OCI-LY1 (cell line): ENCODE measurements around the gene FLT3.

Experiments
- H2AFZ ChIP-seq: fragments of 200-600 bp; sonication (generic), shearing (Covaris generic); 2 replicates; pipeline ENCODE4 v1.6.0; 2014; ENCODE audit warnings: antibody characterized with exemption, mild to moderate bottlenecking, low read length
- H3F3A ChIP-seq: fragments of 200-600 bp; sonication (generic), shearing (Covaris generic); 2 replicates; pipeline ENCODE4 v1.6.0; 2014; ENCODE audit warnings: mild to moderate bottlenecking, antibody characterized with exemption, low read length, moderate library complexity; ENCODE audit not compliant: insufficient read depth
- H3K27ac ChIP-seq: fragments of 200-600 bp; sonication (generic); 2 replicates; pipeline ENCODE4 v1.5.1; 2014; ENCODE audit warnings: low read length, mixed run types, mild to moderate bottlenecking, low read depth; ENCODE audit not compliant: poor library complexity, severe bottlenecking
- H3K27me3 ChIP-seq: fragments of 200-600 bp; sonication (generic); 2 replicates; pipeline ENCODE4 v1.6.0; 2014; ENCODE audit warnings: antibody characterized with exemption, mild to moderate bottlenecking, low read length, moderate library complexity; ENCODE audit not compliant: insufficient read depth
- H3K36me3 ChIP-seq: fragments of 200-600 bp; sonication (generic); 2 replicates; pipeline ENCODE4 v1.6.1; 2014; ENCODE audit warnings: mild to moderate bottlenecking, antibody characterized with exemption, low read length, moderate library complexity, mixed read lengths; ENCODE audit not compliant: insufficient read depth
- H3K4me1 ChIP-seq: fragments of 200-600 bp; sonication (generic); 2 replicates; pipeline ENCODE4 v1.5.1; 2014; ENCODE audit warnings: mild to moderate bottlenecking, low read length, moderate library complexity; ENCODE audit not compliant: insufficient read depth, severe bottlenecking
- H3K4me2 ChIP-seq: fragments of 200-600 bp; sonication (generic), shearing (Covaris generic); 2 replicates; pipeline ENCODE4 v1.6.1; 2014; ENCODE audit warnings: low read length
- H3K4me3 ChIP-seq: fragments of 200-600 bp; sonication (generic); 2 replicates; pipeline ENCODE4 v1.5.1; 2014; ENCODE audit warnings: low read length, low read depth, mild to moderate bottlenecking, mixed read lengths; ENCODE audit not compliant: poor library complexity, severe bottlenecking
- H3K79me2 ChIP-seq: fragments of 200-600 bp; shearing (Covaris generic); 2 replicates; pipeline ENCODE4 v1.6.1; 2016; ENCODE audit warnings: mixed run types, low read length, mixed read lengths; ENCODE audit not compliant: insufficient read depth
- H3K9ac ChIP-seq: fragments of 200-600 bp; sonication (generic), shearing (Covaris generic); 2 replicates; pipeline ENCODE4 v1.6.1; 2014; ENCODE audit warnings: mild to moderate bottlenecking, low read length, mixed read lengths
- H3K9me2 ChIP-seq: fragments of 200-600 bp; sonication (generic), shearing (Covaris generic); 2 replicates; pipeline ENCODE4 v1.6.1; 2014; ENCODE audit warnings: low read depth, mild to moderate bottlenecking, low read length, mixed read lengths
- H3K9me3 ChIP-seq: fragments of 200-600 bp; shearing (Covaris generic); 2 replicates; pipeline ENCODE4 v1.6.1; 2014; ENCODE audit warnings: low read length, mixed read lengths
- H4K20me1 ChIP-seq: fragments of 200-600 bp; sonication (generic), shearing (Covaris generic); 2 replicates; pipeline ENCODE4 v1.6.0; 2016; ENCODE audit warnings: mild to moderate bottlenecking, low read length; ENCODE audit not compliant: insufficient read depth
- EZH2 ChIP-seq: fragments of 200-600 bp; sonication (generic), shearing (Covaris generic); IDR thresholded peaks from 2 replicates; pipeline ENCODE4 v1.8.0; 2017; ENCODE audit warnings: borderline replicate concordance, mixed run types, mild to moderate bottlenecking, antibody characterized with exemption, low read length, moderate library complexity, mixed read lengths
- TF ChIP-seq, protein P1 (sequence below): fragments of 200-600 bp; sonication (generic), shearing (Covaris generic); IDR thresholded peaks from 2 replicates; pipeline ENCODE4 v1.5.1; 2017; ENCODE audit warnings: mild to moderate bottlenecking, antibody characterized with exemption, low read length, moderate library complexity, mixed read lengths

Gene FLT3

DNA sequence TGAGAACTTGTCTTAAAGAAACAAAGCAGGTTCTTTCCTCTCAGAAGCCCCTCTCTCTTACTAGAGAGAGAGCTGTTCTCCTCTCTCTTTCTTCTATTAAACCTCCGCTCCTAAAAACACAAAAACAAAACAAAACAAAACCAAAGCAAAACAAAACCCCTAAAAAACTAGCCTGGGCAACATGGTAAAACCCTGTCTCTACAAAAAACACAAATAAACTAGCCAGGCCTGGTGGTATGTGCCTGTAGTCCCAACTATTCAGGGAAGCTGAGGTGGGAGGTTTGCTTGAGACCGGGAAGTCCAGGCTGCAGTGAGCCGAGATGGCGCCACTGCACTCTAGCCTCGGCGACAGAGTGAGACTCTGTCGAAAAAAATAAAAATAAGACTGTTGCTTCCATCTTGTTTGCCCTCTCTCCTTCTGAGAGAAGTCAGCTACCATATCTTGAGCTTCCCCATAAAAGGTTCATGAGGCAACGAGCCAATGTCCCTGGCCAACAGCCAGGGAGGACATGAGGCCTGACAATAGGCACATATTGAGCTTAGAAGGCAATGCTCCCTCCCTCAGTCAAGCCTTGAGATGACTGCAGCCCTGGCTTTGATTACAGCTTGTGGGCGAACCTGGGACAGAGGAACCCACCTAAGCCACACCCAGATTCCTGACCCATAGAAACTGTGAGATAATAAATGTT is 17.5 kb upstream of the FLT3 start:
- Histone ChIP-seq H3K79me2 (no peaks in the 10 kb centered on the region), H3K9ac (no peak overlapping the region), H3K36me3 (no peaks in the 10 kb centered on the region), H3F3A (no peaks in the 10 kb centered on the region), H3K9me3 (no peaks in the 10 kb centered on the region), H3K27ac (no peak overlapping the region), H3K4me1 (no peaks in the 10 kb centered on the region), H3K4me3 (no peak overlapping the region), H2AFZ (no peak overlapping the region), H3K27me3 (no peaks in the 10 kb centered on the region), H3K4me2 (no peak overlapping the region), H4K20me1 (no peaks in the 10 kb centered on the region), H3K9me2 (no peaks in the 10 kb centered on the region)
- TF ChIP-seq, protein P1, sequence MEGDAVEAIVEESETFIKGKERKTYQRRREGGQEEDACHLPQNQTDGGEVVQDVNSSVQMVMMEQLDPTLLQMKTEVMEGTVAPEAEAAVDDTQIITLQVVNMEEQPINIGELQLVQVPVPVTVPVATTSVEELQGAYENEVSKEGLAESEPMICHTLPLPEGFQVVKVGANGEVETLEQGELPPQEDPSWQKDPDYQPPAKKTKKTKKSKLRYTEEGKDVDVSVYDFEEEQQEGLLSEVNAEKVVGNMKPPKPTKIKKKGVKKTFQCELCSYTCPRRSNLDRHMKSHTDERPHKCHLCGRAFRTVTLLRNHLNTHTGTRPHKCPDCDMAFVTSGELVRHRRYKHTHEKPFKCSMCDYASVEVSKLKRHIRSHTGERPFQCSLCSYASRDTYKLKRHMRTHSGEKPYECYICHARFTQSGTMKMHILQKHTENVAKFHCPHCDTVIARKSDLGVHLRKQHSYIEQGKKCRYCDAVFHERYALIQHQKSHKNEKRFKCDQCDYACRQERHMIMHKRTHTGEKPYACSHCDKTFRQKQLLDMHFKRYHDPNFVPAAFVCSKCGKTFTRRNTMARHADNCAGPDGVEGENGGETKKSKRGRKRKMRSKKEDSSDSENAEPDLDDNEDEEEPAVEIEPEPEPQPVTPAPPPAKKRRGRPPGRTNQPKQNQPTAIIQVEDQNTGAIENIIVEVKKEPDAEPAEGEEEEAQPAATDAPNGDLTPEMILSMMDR: no peak
- TF ChIP-seq EZH2: no peak

DNA sequence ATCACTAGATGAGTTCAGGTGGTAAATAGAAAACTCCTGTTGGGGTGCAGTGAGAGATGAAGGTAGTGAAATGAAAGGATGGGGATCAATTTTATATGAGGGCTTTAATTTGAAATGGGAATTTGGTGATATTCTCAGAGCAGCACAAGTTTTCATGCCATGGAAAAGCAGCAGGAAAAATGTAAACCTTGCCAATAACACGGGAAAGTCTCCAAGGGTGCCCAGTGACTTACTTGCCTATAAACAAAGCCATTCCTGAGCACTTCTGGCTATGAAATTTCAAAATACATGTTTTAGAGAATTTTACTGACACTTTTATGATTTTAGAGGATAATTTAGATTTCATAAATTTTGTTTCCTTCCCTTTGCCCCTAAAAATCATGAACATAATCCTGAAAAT is 16.4 kb upstream of the FLT3 start:
- Histone ChIP-seq H3K4me1 (no peaks in the 10 kb centered on the region), H2AFZ (no peak overlapping the region), H3K4me3 (no peak overlapping the region), H3K79me2 (no peaks in the 10 kb centered on the region), H3K4me2 (no peak overlapping the region), H3K36me3 (no peaks in the 10 kb centered on the region), H3K9me3 (no peaks in the 10 kb centered on the region), H3K27ac (no peak overlapping the region), H3F3A (no peaks in the 10 kb centered on the region), H3K9me2 (no peaks in the 10 kb centered on the region), H3K9ac (no peak overlapping the region), H3K27me3 (no peaks in the 10 kb centered on the region), H4K20me1 (no peaks in the 10 kb centered on the region)
- TF ChIP-seq, protein P1: no peak
- no peak for TF ChIP-seq EZH2

DNA sequence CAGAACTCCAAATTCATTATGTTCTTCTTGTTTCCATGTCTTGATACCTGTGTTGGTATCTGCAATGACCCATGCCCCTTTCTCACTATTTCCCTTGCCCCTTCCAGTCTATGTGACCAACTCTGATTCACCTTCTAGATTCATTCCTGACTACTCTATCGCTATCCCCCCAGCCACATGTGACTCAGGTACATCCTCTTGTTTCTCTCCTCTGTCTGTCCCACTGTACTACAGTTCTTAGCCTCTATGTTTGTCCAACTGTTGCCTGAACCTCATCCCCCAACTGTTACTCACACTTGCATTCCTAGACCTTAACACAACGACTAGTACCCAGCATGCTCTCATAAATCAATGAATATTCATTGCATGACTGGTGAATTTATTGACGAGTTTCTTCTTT is 10.0 kb upstream of the FLT3 start:
- Histone ChIP-seq H2AFZ (no peak overlapping the region), H3K36me3 (no peaks in the 10 kb centered on the region), H3K4me2 (no peak overlapping the region), H3K27me3 (no peaks in the 10 kb centered on the region), H4K20me1 (no peaks in the 10 kb centered on the region), H3K27ac (no peak overlapping the region), H3K9ac (no peak overlapping the region), H3K4me3 (no peak overlapping the region), H3K9me3 (no peaks in the 10 kb centered on the region), H3K79me2 (no peaks in the 10 kb centered on the region), H3K9me2 (no peaks in the 10 kb centered on the region), H3F3A (no peaks in the 10 kb centered on the region), H3K4me1 (no peaks in the 10 kb centered on the region)
- TF ChIP-seq, protein P1: no peak
- no peak for TF ChIP-seq EZH2
